AG09319 (cell line): ENCODE measurements around the gene BICDL2.
"Not testable (repeated sequence)": the region's sequence is repeated elsewhere in the genome, so short reads cannot be mapped to it uniquely, and the experiment has no call there.

ENCODE experiments used
- DNase-seq: peaks from one replicate; pipeline ENCODE4 v3.0.0-alpha.2; 2010; ENCODE audit warnings: low read depth; ENCODE audit errors: extremely low read depth
- CTCF ChIP-seq: IDR thresholded peaks from 2 replicates; pipeline ENCODE4 v1.5.1; 2011; ENCODE audit warnings: low read depth, mild to moderate bottlenecking, inconsistent platforms, low read length, moderate library complexity

The BICDL2 gene

GRCh38 chr16:3075523-3075915 is 38.8 kb upstream of the BICDL2 start:
- no peak for DNase-seq
- no peak for TF ChIP-seq CTCF

GRCh38 chr16:3074860-3075522 is 38.2 kb upstream of the BICDL2 start:
- DNase-seq: no peak
- no peak for TF ChIP-seq CTCF

- DNase-seq: no peak
- TF ChIP-seq CTCF: no peak
These were observed 36.7 kb upstream of the BICDL2 start for GRCh38 chr16:3073448-3073847.

- DNase-seq: not testable (repeated sequence)
These were observed 36.0 kb upstream of the BICDL2 start for GRCh38 chr16:3072576-3073263.

- not testable (repeated sequence) for DNase-seq
These were observed 35.4 kb upstream of the BICDL2 start for GRCh38 chr16:3072148-3072547.

GRCh38 chr16:3071655-3072054 is 34.9 kb upstream of the BICDL2 start:
- TF ChIP-seq CTCF: no peak
- no peak for DNase-seq

- no peak for DNase-seq
- no peak for TF ChIP-seq CTCF
These were observed 33.9 kb upstream of the BICDL2 start for GRCh38 chr16:3070608-3071111.

GRCh38 chr16:3069146-3069545 is 32.4 kb upstream of the BICDL2 start:
- DNase-seq: not testable (repeated sequence)

GRCh38 chr16:3068487-3068886 is 31.7 kb upstream of the BICDL2 start:
- no peak for DNase-seq
- TF ChIP-seq CTCF: no peak
